ENCODE results near the gene LY6G5B.

DNA sequence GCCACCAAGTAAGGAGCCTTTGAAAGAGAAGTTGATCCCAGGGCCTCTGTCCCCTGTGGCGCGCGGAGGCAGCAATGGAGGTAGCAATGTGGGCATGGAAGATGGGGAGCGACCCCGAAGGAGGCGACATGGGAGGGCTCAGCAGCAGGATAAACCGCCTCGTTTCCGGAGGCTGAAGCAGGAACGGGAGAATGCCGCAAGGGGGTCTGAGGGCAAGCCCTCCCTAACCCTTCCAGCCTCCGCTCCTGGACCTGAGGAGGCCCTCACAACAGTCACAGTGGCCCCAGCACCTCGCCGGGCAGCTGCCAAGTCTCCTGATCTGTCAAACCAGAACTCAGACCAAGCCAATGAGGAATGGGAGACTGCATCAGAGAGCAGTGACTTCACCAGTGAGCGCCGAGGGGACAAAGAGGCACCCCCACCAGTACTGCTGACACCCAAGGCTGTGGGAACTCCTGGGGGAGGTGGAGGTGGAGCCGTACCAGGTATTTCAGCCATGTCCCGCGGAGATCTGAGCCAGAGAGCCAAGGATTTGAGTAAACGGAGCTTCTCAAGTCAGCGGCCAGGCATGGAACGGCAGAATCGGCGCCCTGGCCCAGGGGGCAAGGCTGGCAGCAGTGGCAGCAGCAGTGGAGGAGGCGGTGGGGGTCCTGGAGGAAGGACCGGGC lies 37.4 kb upstream of the LY6G5B start:
- TF ChIP-seq POLR2AphosphoS5 (IDR thresholded peaks at IDR 0.05; ENCODE audit: borderline replicate concordance, low read depth, low read length) (peak; percentile 65; the same call in 1 of the 2 replicates), EZH2 (IDR thresholded peaks at IDR 0.05) (no peak), FOXP2 (optimal IDR thresholded peaks at IDR 0.05; ENCODE audit: control extremely low read depth, extremely low read length, insufficient read depth) (no peak)

All from SK-N-MC (cell line).